GM10847 (cell line): Measurements from ENCODE around the gene PCK2.

Experiments
- POLR2A ChIP-seq: IDR thresholded peaks from 2 replicates; pipeline ENCODE4 v1.6.1; 2011; ENCODE audit not compliant: insufficient read length; ENCODE audit errors: extremely low read depth

The PCK2 gene

DNA sequence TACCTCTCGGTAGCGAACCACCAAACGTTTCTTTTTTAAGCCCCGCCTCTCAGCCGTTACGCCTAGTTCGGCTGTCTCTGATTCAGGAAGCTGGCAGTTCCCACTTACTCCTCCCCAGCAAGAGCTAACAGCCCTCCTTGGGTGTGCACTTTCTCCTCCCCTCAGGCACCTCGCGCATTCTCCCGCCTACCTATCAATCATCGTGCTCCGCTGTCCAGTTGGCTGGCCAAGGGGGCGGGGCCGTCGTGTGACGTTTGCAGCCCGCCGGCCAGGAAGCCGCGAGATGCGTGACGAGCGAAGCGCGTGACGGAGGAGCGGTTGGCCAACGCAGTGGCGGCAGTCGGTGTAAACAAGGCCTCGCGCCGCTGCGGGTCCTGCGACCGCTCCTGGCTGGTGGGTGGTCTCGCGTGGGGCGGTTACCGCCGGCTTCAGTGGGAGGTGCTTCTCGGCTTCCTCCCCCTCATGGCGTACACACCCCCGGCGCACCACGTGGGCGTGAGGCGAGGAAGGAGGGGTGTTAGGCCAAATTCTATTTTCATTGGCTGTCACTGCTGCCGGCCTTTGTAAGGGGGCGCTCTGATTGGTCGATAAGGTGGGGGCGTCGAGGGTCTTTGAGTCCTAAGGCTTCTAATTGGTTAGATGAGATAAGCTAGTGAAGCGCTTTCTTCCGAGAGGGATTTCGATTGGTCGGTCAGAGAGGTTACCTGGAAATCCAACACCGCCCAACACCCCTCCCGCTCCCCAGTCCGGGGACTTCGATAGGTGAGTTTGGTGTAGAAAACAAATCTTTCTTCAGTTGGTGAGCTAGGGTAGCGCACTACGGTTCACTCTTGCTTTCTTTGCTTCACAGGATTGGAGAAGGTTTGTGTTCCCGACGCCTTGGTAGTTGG is 20.7 kb downstream of the PCK2 start, which contains the start of the genes DCAF11 and NRL:
TSS of gene DCAF11 (plus strand) at position 246 of the 890 bp plus-strand sequence. CDS start 818 bp downstream, outside the sequence.
TSS of gene NRL (minus strand) at position 418 of the 890 bp plus-strand sequence. CDS start 32,101 bp downstream, outside the sequence.
- peak; percentile 13 for TF ChIP-seq POLR2A

DNA sequence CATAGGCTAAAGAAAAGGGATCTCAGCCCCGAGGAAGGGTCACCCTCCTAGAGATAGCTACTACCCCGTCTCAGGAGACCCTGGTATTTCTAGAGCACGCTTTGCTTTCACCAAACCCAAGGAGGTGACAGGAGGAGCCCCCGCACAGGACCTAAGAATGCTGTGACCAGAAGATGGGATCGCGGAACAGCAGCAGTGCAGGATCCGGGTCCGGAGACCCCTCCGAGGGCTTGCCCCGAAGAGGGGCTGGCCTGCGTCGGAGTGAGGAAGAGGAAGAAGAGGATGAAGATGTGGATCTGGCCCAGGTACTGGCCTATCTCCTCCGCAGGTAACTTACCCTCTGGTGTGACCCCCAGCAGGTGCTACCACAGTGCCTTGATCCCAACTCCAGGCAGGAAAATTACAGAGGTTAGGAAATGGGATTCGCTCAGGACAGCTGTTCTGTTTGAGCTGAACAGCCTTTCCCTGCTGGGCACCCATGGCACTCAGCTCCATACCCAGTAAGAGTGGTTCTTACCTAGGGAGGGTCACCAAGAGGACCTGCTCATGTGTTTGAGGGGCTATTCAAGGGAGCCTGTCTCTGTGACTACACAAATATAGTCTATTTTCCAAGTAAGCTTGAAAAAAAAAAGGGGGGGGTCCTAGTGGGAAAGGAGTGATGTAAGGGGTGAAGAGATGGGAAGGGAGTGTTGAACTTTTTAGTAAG is 21.5 kb downstream of the PCK2 start:
- no peak for TF ChIP-seq POLR2A

DNA sequence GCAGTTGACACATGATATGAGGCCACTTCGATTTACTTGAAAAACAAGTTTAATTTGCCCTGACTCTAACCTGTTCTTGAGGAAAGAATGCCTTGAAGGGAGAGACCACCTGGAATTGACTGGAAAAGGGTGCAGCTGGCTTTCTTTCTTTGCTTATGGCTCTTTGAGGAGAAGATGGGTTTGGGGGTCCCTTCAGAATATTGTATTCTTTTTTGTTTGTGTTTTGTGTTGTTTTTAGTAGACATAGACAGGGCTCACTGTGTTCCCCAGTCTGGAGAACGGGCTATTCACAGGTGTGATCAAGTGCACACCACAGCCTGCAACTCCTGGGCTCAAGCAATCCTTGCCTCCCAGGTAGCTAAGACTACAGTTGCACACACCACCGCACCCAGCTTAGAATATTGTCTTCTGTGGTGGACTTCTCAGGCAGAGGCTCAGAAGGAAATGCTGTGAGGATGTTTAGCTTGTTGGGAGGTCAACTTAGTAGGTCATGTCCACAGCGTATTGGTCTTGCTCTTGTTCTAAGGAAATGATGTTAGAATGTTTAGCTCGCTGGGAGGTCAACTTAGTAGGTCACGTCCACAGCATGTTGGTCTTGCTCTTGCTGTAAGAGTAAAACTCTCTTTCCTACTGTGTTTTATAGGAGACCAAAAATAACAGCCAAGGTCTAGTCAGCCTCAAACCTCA is 22.2 kb downstream of the PCK2 start:
- TF ChIP-seq POLR2A, result no peak

DNA sequence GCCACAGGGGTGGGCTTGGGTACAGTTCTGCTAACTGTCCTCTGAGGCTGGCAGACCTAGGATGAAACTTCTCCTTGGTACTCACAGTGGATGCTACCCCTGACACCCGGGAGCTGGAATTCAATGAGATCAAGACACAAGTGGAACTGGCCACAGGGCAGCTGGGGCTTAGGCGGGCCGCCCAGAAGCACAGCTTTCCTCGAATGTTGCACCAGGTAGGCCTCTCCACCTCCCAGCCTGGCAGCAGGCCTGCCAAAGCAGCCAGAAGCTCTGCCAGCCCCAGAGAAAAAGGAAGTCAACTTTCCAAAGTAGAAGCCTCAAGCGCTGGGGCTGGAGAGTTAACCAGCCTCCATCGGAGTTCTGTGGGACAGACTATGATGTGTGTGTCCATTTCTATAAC is 23.1 kb downstream of the PCK2 start:
- TF ChIP-seq POLR2A, result no peak

DNA sequence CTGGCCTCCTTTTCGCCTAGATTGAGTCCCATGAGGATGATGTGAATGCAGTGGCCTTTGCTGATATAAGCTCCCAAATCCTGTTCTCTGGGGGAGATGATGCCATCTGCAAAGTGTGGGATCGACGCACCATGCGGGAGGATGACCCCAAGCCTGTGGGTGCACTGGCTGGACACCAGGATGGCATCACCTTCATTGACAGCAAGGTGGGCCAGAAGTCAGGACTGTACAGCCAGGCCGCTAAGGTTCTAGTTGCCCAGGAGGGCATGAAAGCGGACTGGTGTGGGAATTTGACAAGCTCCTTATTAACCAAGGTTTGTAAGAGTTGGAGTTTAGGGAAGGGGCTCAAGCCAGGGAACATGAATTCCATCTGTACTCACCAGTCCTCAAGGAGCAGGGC is 25.6 kb downstream of the PCK2 start:
- no peak for TF ChIP-seq POLR2A

DNA sequence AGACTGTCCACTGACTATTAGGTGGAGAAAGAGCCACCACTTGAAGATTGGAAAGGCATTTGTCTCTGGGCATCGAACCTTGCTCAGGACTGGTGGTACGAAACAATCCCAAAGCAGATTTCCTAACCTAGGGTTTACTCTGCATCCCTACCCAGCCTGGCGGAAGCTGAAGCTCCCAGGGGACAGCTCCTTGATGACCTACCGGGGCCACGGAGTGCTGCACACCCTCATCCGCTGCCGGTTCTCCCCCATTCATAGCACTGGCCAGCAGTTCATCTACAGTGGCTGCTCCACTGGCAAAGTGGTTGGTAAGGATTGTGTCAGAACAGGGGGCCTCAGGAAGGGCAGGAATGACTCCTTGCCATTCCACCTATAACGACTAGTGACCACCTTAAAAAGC is 27.1 kb downstream of the PCK2 start:
- no peak for TF ChIP-seq POLR2A

DNA sequence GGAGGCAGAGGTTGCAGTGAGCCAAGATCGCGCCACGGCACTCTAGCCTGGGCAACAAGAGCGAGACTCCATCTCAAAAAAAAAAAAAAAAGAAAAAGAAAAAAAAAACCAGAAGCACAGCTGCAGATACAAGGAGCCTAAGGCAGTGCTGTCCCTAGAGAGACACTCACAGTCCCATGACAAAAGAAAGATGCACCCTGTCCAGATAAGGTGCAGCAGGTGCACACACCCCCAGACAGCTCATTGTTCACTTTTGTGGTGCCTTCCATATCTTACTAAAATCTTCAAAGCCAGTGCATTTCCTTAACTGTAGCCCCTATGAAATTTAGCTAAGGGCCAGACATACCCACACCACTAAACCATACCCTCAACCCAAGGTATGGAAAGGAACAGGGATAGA is 28.3 kb downstream of the PCK2 start:
- TF ChIP-seq POLR2A, result no peak

DNA sequence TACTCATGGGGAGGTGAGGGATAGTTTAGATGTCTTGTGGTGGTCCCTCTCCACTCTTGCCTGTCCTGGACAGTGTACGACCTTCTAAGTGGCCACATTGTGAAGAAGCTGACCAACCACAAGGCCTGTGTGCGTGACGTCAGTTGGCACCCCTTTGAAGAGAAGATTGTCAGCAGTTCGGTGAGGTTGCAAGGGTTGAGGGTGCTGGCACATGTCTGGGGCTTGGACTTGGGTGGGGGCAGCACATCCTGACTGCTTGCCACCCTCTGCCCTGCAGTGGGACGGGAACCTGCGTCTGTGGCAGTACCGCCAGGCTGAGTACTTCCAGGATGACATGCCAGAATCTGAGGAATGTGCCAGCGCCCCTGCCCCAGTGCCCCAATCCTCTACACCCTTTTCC is 28.8 kb downstream of the PCK2 start:
- no peak for TF ChIP-seq POLR2A

DNA sequence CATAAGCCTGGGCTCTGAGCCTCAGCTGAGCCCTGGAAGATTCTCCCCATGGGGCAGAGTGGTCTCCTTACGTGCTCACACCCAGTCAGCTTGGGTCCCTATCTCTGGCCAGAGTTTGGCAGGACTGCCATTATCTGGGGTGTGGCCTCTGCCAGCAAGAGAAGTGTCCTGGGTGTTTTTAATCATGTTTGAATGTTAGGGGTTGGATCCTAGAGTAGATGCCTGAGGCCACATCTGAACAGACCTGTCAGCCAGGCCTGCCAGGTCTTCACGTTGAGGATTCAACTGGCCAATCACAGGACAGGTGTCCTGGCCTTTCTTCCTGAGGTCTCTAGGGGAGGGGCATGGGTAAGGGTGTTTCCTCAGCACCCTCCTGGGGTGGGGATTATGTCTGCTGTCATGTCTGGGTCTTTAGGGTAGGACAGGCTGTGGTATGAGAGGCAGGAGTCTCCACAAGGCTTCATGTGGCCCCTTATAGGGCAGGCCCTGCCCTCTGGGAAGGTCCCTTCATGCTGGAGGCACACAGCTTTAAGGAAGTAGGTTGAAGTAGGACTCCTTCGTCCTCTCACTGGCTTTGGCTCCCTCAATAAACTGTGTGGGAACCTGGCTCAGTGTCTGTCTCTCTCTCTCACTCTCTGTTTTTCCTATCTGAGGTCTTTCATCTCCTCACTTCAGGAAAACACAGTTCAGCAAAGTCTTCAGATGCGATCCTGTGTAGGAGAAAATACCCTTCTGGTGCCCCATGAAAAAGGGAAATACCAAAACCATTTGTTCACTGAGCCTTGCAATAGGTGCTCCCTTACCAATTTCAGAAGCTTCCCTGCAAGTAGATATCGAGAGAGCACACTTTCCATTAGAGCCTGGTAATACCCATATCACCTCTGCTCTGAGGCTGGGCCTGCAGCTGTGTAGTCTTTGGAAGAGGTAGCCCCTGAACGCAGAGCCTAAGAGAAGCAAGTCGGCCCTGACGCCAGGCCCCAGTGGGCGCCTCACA is 29.6 kb downstream of the PCK2 start:
- no peak for TF ChIP-seq POLR2A

DNA sequence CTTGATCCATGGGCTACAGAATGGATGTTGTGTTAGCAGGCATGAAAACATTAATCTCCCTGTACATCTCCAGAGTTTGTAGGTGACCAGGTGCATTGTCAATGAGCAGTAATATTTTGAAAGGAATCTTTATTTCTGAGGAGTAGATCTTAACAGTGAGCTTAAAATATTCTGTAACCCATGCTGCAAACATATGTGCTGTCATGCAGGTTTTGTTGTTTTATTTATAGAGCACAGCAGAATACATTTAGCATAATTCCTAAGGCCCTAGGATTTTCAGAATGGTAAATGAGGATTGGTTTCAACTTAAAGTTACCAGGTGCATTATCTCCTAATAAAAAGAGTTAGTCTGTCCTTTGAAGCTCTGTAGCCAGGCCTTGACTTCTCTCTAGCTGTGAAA is 32.8 kb downstream of the PCK2 start:
- TF ChIP-seq POLR2A, result no peak

DNA sequence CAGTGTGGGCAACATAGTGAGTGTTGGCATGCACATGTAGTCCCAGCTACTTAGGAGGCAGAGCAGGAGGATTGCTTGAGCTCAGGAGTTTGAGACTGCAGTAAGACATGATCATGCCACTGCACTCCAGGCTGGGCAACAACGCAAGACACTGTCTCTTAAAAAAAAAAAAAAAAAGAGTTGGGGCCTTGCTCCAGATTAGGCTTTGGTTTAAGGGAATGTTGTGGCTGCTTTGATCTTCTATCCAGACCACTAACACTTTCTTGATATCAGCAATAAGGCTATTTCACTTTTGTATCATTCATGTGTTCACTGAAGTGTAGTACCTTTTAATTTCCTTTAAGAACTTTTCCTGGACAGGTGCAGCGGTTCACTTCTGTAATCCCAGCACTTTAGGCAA is 33.6 kb downstream of the PCK2 start:
- no peak for TF ChIP-seq POLR2A

DNA sequence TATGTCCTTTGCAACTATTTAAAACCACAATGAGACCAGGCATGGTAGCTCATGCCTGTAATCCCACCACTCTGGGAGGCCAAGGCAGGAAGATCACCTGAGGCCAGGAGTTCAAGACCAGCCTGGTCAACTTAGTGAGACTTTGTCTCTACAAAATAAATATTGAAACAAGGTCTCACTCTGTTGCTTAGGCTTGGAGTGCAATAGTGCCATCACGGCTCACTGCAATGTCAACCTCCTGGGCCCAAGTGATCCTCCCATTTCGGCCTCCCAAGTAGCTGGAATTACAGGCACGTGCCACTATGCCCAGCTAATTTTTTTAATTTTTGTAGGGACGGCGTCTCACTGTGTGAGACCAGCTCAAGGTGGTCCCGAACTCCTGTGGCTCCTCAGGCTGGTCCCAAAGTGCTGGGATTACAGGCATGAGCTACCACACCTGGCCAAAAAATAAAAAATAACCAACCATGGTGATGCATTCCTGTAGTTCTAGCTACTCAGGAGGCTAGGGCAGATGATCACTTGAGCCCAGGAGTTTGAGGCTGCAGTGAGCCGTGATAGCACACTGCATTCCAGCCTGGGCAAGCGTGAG is 35.4 kb downstream of the PCK2 start:
- TF ChIP-seq POLR2A, result no peak

DNA sequence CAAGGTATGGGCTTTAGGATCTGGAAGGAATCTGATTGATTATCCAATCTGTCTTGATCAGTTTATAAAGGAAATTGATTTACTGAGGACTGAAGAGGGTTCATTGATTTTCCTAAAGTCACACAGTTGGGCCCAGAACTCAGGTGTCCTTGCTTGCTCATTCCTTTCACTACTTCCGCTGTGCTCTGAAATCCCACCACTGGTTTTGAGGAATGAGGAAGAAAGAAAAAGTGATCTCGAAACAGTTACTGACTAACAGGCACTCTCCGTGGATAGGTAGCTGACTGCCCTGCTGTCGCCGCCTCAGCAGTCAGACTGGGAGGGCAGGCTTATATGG is 36.2 kb downstream of the PCK2 start, which contains the start of gene FITM1:
TSS of gene FITM1 (plus strand) at position 280 of the 337 bp plus-strand sequence. CDS start 905 bp downstream, outside the sequence.
- TF ChIP-seq POLR2A, result no peak

DNA sequence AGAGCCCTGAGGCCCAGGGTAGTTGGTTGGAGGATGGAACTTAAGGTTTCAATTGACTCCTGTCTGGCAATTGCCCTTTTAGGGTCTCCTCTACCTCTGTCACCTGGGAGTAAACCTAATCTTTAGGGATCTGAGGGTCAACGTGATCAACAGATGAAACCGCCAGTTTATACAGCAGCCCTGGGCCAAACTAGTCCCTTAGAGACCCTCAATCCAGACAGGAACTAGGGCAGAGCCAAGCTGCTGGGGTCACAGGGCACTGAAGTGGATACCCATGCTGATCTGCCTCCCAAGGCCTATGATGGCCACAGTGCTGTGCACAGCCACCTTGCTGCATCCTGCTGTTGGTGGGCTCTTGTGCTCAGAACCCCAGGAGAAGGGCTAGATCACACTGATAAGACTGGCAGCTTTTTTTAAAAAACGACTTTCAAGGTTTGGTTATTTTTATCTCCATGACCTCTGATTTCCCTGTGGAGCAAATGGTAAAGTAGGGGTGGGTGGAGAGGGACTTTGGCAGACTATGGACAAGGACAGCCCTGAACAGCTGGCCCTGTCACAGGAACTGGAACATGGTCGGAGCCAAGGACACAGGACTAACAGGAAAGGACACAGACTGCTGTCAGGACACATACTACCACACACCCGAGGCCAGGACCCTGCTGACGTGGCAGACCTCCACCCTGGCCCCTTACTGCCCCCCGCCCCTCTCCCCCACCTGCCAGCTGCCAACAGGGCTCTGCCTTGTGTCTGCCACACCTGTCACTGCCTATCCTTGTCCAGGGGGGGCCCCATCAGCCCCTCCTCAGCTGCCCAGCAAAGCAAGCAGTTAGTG is 36.8 kb downstream of the PCK2 start:
- TF ChIP-seq POLR2A, result no peak

DNA sequence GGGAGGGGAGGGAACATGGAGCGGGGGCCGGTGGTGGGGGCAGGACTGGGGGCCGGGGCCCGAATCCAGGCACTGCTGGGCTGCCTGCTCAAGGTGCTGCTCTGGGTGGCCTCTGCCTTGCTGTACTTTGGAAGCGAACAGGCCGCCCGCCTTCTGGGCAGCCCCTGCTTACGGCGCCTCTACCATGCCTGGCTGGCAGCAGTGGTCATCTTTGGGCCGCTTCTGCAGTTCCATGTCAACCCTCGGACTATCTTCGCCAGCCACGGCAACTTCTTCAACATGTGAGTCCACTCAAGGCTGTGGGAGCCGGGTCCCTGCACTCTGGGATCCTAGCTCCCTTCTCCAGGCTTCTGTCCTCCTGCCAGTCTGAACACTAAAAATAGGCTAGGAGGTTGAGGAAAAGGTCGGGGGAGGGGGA is 37.4 kb downstream of the PCK2 start:
- TF ChIP-seq POLR2A, result no peak
